ENCODE measurements around the gene PHF21A. TPM values are rescaled to one million over a fixed set of nuclear protein-coding genes. Genes with fewer than 3 reads are reported as not detected.

The PHF21A gene
- total RNA-seq, 1 experiment from 2014 or later, result 20.5 TPM

- CTCF ChIA-PET, result no interaction called here
Measured at GRCh38 chr11:46079662-46080061, 41.6 kb downstream of the PHF21A start.

GRCh38 chr11:46075928-46076327, 45.3 kb downstream of the PHF21A start:
- H3K36me3 Mint-ChIP-seq (ENCODE audit: insufficient read depth, unreplicated experiment), result no peaks in the 10 kb centered on the region
- H3K4me3 Mint-ChIP-seq (ENCODE audit: low read depth, unreplicated experiment), result no peak overlapping the region
- TF ChIP-seq CTCF (IDR thresholded peaks at IDR 0.05; ENCODE audit: unreplicated experiment), result no peak
- no peak overlapping the region for H3K27ac Mint-ChIP-seq (ENCODE audit: unreplicated experiment)
- CTCF ChIA-PET, result interaction anchor here (0.6 to 1.0 kb wide), 3 partner anchors 9 to 766 kb away, joined by 3 to 5 read pairs (median 4); no protein-coding TSS in a partner anchor
- H3K27me3 Mint-ChIP-seq (ENCODE audit: unreplicated experiment), result no peaks in the 10 kb centered on the region
- no peaks in the 10 kb centered on the region for H3K9me3 Mint-ChIP-seq (ENCODE audit: low read depth, unreplicated experiment)
- peaks cover 9% of the 10 kb centered on the region for H3K4me1 Mint-ChIP-seq (ENCODE audit: low read depth, unreplicated experiment)
- DNase-seq, result peak; percentile 1
- intact Hi-C loops (cut with micrococcal nuclease; ENCODE audit: unreplicated experiment), result no loop called here
- no TSS peak for BruUV-seq (replicated peaks)

More at GRCh38 chr11:46079662-46080061, 41.6 kb downstream of the PHF21A start:
- intact Hi-C loops (cut with micrococcal nuclease; ENCODE audit: unreplicated experiment), result no loop called here
- Mint-ChIP-seq H3K9me3 (ENCODE audit: low read depth, unreplicated experiment) (no peaks in the 10 kb centered on the region), H3K27me3 (ENCODE audit: unreplicated experiment) (no peaks in the 10 kb centered on the region), H3K4me3 (ENCODE audit: low read depth, unreplicated experiment) (no peak overlapping the region), H3K27ac (ENCODE audit: unreplicated experiment) (no peak overlapping the region), H3K4me1 (ENCODE audit: low read depth, unreplicated experiment) (peaks cover 9% of the 10 kb centered on the region), H3K36me3 (ENCODE audit: insufficient read depth, unreplicated experiment) (no peaks in the 10 kb centered on the region)
- no peak for DNase-seq
- no peak for TF ChIP-seq CTCF (IDR thresholded peaks at IDR 0.05; ENCODE audit: unreplicated experiment)
- no TSS peak for BruUV-seq (replicated peaks)

GRCh38 chr11:46075168-46075567, 46.1 kb downstream of the PHF21A start:
- Mint-ChIP-seq H3K27ac (ENCODE audit: unreplicated experiment) (no peak overlapping the region), H3K36me3 (ENCODE audit: insufficient read depth, unreplicated experiment) (no peaks in the 10 kb centered on the region), H3K9me3 (ENCODE audit: low read depth, unreplicated experiment) (no peaks in the 10 kb centered on the region), H3K4me3 (ENCODE audit: low read depth, unreplicated experiment) (no peak overlapping the region), H3K4me1 (ENCODE audit: low read depth, unreplicated experiment) (peaks cover 9% of the 10 kb centered on the region), H3K27me3 (ENCODE audit: unreplicated experiment) (no peaks in the 10 kb centered on the region)
- intact Hi-C loops (cut with micrococcal nuclease; ENCODE audit: unreplicated experiment), result no loop called here
- peak; percentile 7 for DNase-seq
- no TSS peak for BruUV-seq (replicated peaks)
- no peak for TF ChIP-seq CTCF (IDR thresholded peaks at IDR 0.05; ENCODE audit: unreplicated experiment)
- CTCF ChIA-PET, result interaction anchor here (1.0 kb wide), 1 partner anchor 10 kb away, joined by 4 read pairs; no protein-coding TSS in a partner anchor

- Mint-ChIP-seq H3K27me3 (ENCODE audit: unreplicated experiment) (no peaks in the 10 kb centered on the region), H3K27ac (ENCODE audit: unreplicated experiment) (no peak overlapping the region), H3K36me3 (ENCODE audit: insufficient read depth, unreplicated experiment) (no peaks in the 10 kb centered on the region), H3K4me1 (ENCODE audit: low read depth, unreplicated experiment) (peaks cover 9% of the 10 kb centered on the region), H3K9me3 (ENCODE audit: low read depth, unreplicated experiment) (no peaks in the 10 kb centered on the region), H3K4me3 (ENCODE audit: low read depth, unreplicated experiment) (no peak overlapping the region)
- TF ChIP-seq CTCF (IDR thresholded peaks at IDR 0.05; ENCODE audit: unreplicated experiment), result no peak
- intact Hi-C loops (cut with micrococcal nuclease; ENCODE audit: unreplicated experiment), result no loop called here
- CTCF ChIA-PET, result interaction anchor here (0.7 kb wide), 1 partner anchor 1043 kb away, joined by 3 read pairs; no protein-coding TSS in a partner anchor
- BruUV-seq (replicated peaks), result no TSS peak
- DNase-seq, result no peak
Measured at GRCh38 chr11:46073632-46074031, 47.6 kb downstream of the PHF21A start.

Data from Calu3 (cell line).